ENCODE results near the gene POLR2L.

The POLR2L gene

GRCh38 chr11:843086-843734 is 881 bp upstream of the POLR2L start:
- Histone ChIP-seq H3K4me3 (ENCODE audit: low read length) (peak overlapping the region; percentile 89), H3K27ac (ENCODE audit: low read length) (no peak overlapping the region), H3K9ac (ENCODE audit: low read length) (peak overlapping the region; percentile 45), H3K27me3 (ENCODE audit: control insufficient read depth, insufficient read depth, low read length) (peaks cover 4% of the 10 kb centered on the region), H3K36me3 (ENCODE audit: control insufficient read depth, low read depth, low read length) (peaks cover 22% of the 10 kb centered on the region), H3K9me3 (ENCODE audit: control insufficient read depth, low read depth, low read length) (no peaks in the 10 kb centered on the region), H3K4me1 (ENCODE audit: control insufficient read depth, low read depth, low read length) (peaks cover 13% of the 10 kb centered on the region)

GRCh38 chr11:841981-842369 is 354 bp downstream of the POLR2L start:
- Histone ChIP-seq H3K36me3 (ENCODE audit: control insufficient read depth, low read depth, low read length) (peaks cover 22% of the 10 kb centered on the region), H3K9me3 (ENCODE audit: control insufficient read depth, low read depth, low read length) (no peaks in the 10 kb centered on the region), H3K27ac (ENCODE audit: low read length) (no peak overlapping the region), H3K4me3 (ENCODE audit: low read length) (peak overlapping the region; percentile 89), H3K4me1 (ENCODE audit: control insufficient read depth, low read depth, low read length) (peaks cover 13% of the 10 kb centered on the region), H3K9ac (ENCODE audit: low read length) (peak overlapping the region; percentile 85), H3K27me3 (ENCODE audit: control insufficient read depth, insufficient read depth, low read length) (peaks cover 4% of the 10 kb centered on the region)

- H3K4me1 ChIP-seq (ENCODE audit: control insufficient read depth, low read depth, low read length), result peaks cover 8% of the 10 kb centered on the region
- no peak overlapping the region for H3K9ac ChIP-seq (ENCODE audit: low read length)
- H3K36me3 ChIP-seq (ENCODE audit: control insufficient read depth, low read depth, low read length), result peaks cover 22% of the 10 kb centered on the region
- no peaks in the 10 kb centered on the region for H3K27me3 ChIP-seq (ENCODE audit: control insufficient read depth, insufficient read depth, low read length)
- H3K9me3 ChIP-seq (ENCODE audit: control insufficient read depth, low read depth, low read length), result no peaks in the 10 kb centered on the region
- H3K27ac ChIP-seq (ENCODE audit: low read length), result no peak overlapping the region
- no peak overlapping the region for H3K4me3 ChIP-seq (ENCODE audit: low read length)
Observed at GRCh38 chr11:839875-840617, 2.3 kb downstream of the POLR2L start.

GRCh38 chr11:839280-839623 is 3.1 kb downstream of the POLR2L start:
- Histone ChIP-seq H3K27me3 (ENCODE audit: control insufficient read depth, insufficient read depth, low read length) (peaks cover 7% of the 10 kb centered on the region), H3K27ac (ENCODE audit: low read length) (no peak overlapping the region), H3K9ac (ENCODE audit: low read length) (no peak overlapping the region), H3K9me3 (ENCODE audit: control insufficient read depth, low read depth, low read length) (no peaks in the 10 kb centered on the region), H3K4me3 (ENCODE audit: low read length) (no peak overlapping the region), H3K4me1 (ENCODE audit: control insufficient read depth, low read depth, low read length) (peaks cover 3% of the 10 kb centered on the region), H3K36me3 (ENCODE audit: control insufficient read depth, low read depth, low read length) (peaks cover 22% of the 10 kb centered on the region)

GRCh38 chr11:838441-839279 is 3.7 kb downstream of the POLR2L start:
- H3K27ac ChIP-seq (ENCODE audit: low read length), result no peak overlapping the region
- no peaks in the 10 kb centered on the region for H3K9me3 ChIP-seq (ENCODE audit: control insufficient read depth, low read depth, low read length)
- H3K4me1 ChIP-seq (ENCODE audit: control insufficient read depth, low read depth, low read length), result peaks cover 3% of the 10 kb centered on the region
- H3K27me3 ChIP-seq (ENCODE audit: control insufficient read depth, insufficient read depth, low read length), result peaks cover 13% of the 10 kb centered on the region
- H3K9ac ChIP-seq (ENCODE audit: low read length), result no peak overlapping the region
- peaks cover 22% of the 10 kb centered on the region for H3K36me3 ChIP-seq (ENCODE audit: control insufficient read depth, low read depth, low read length)
- H3K4me3 ChIP-seq (ENCODE audit: low read length), result no peak overlapping the region

GRCh38 chr11:837990-838307 is 4.4 kb downstream of the POLR2L start:
- Histone ChIP-seq H3K9ac (ENCODE audit: low read length) (no peak overlapping the region), H3K9me3 (ENCODE audit: control insufficient read depth, low read depth, low read length) (no peaks in the 10 kb centered on the region), H3K4me3 (ENCODE audit: low read length) (no peak overlapping the region), H3K27me3 (ENCODE audit: control insufficient read depth, insufficient read depth, low read length) (peaks cover 18% of the 10 kb centered on the region), H3K4me1 (ENCODE audit: control insufficient read depth, low read depth, low read length) (peaks cover 4% of the 10 kb centered on the region), H3K36me3 (ENCODE audit: control insufficient read depth, low read depth, low read length) (peaks cover 22% of the 10 kb centered on the region), H3K27ac (ENCODE audit: low read length) (no peak overlapping the region)

GRCh38 chr11:837189-837989 is 4.9 kb downstream of the POLR2L start:
- peaks cover 22% of the 10 kb centered on the region for H3K36me3 ChIP-seq (ENCODE audit: control insufficient read depth, low read depth, low read length)
- no peak overlapping the region for H3K4me3 ChIP-seq (ENCODE audit: low read length)
- H3K27me3 ChIP-seq (ENCODE audit: control insufficient read depth, insufficient read depth, low read length), result peaks cover 20% of the 10 kb centered on the region
- H3K27ac ChIP-seq (ENCODE audit: low read length), result no peak overlapping the region
- H3K9me3 ChIP-seq (ENCODE audit: control insufficient read depth, low read depth, low read length), result no peaks in the 10 kb centered on the region
- H3K4me1 ChIP-seq (ENCODE audit: control insufficient read depth, low read depth, low read length), result peaks cover 4% of the 10 kb centered on the region
- H3K9ac ChIP-seq (ENCODE audit: low read length), result no peak overlapping the region

- no peaks in the 10 kb centered on the region for H3K9me3 ChIP-seq (ENCODE audit: control insufficient read depth, low read depth, low read length)
- no peak overlapping the region for H3K9ac ChIP-seq (ENCODE audit: low read length)
- peaks cover 11% of the 10 kb centered on the region for H3K4me1 ChIP-seq (ENCODE audit: control insufficient read depth, low read depth, low read length)
- H3K27me3 ChIP-seq (ENCODE audit: control insufficient read depth, insufficient read depth, low read length), result peaks cover 27% of the 10 kb centered on the region
- H3K4me3 ChIP-seq (ENCODE audit: low read length), result no peak overlapping the region
- H3K36me3 ChIP-seq (ENCODE audit: control insufficient read depth, low read depth, low read length), result peaks cover 22% of the 10 kb centered on the region
- H3K27ac ChIP-seq (ENCODE audit: low read length), result no peak overlapping the region
Observed at GRCh38 chr11:836700-837099, 5.6 kb downstream of the POLR2L start.

GRCh38 chr11:836274-836673 is 6.1 kb downstream of the POLR2L start:
- H3K4me1 ChIP-seq (ENCODE audit: control insufficient read depth, low read depth, low read length), result peaks cover 15% of the 10 kb centered on the region
- no peak overlapping the region for H3K4me3 ChIP-seq (ENCODE audit: low read length)
- peaks cover 22% of the 10 kb centered on the region for H3K36me3 ChIP-seq (ENCODE audit: control insufficient read depth, low read depth, low read length)
- H3K27me3 ChIP-seq (ENCODE audit: control insufficient read depth, insufficient read depth, low read length), result peaks cover 31% of the 10 kb centered on the region
- no peak overlapping the region for H3K9ac ChIP-seq (ENCODE audit: low read length)
- no peak overlapping the region for H3K27ac ChIP-seq (ENCODE audit: low read length)
- no peaks in the 10 kb centered on the region for H3K9me3 ChIP-seq (ENCODE audit: control insufficient read depth, low read depth, low read length)

GRCh38 chr11:834371-835316 is 7.7 kb downstream of the POLR2L start:
- no peak overlapping the region for H3K4me3 ChIP-seq (ENCODE audit: low read length)
- no peaks in the 10 kb centered on the region for H3K9me3 ChIP-seq (ENCODE audit: control insufficient read depth, low read depth, low read length)
- H3K27me3 ChIP-seq (ENCODE audit: control insufficient read depth, insufficient read depth, low read length), result peaks cover 46% of the 10 kb centered on the region
- peaks cover 12% of the 10 kb centered on the region for H3K36me3 ChIP-seq (ENCODE audit: control insufficient read depth, low read depth, low read length)
- H3K4me1 ChIP-seq (ENCODE audit: control insufficient read depth, low read depth, low read length), result peaks cover 22% of the 10 kb centered on the region
- no peak overlapping the region for H3K9ac ChIP-seq (ENCODE audit: low read length)
- H3K27ac ChIP-seq (ENCODE audit: low read length), result no peak overlapping the region
